Urothelium cell line (cell line): Measurements from ENCODE around the gene GAL3ST2.
"Not testable (repeated sequence)": the region's sequence is repeated elsewhere in the genome, so short reads cannot be mapped to it uniquely, and the experiment has no call there.

Experiments
- DNase-seq: peaks from one replicate; pipeline ENCODE4 v3.0.0; 2011; ENCODE audit warnings: low spot score, mixed read lengths
- FAIRE-seq: peaks from 2 replicates; lab custom pipeline; 2011; peaks lifted over from hg19 to GRCh38; lab: Jason Lieb, UNC

The GAL3ST2 gene

DNA sequence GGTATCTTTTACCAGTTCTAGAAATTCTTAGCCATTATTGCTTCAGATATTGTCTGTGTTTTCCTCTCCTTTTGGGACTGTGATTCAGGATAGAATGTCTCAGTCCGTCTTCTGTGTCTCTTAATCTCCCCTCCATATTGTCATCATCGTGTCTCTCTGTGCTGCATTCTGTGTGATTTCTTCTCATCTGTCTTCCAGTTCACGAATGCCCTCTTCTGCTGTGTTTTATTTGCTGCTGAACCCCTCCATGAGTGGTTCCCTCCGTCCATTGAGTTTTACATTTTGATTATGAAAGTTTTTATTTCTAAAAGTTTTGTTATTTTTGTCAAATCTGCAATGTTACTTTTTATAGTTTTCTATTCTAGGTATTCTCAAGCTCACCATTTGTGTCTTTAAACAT lies 30.5 kb upstream of the GAL3ST2 start:
- no peak for FAIRE-seq
- no peak for DNase-seq

DNA sequence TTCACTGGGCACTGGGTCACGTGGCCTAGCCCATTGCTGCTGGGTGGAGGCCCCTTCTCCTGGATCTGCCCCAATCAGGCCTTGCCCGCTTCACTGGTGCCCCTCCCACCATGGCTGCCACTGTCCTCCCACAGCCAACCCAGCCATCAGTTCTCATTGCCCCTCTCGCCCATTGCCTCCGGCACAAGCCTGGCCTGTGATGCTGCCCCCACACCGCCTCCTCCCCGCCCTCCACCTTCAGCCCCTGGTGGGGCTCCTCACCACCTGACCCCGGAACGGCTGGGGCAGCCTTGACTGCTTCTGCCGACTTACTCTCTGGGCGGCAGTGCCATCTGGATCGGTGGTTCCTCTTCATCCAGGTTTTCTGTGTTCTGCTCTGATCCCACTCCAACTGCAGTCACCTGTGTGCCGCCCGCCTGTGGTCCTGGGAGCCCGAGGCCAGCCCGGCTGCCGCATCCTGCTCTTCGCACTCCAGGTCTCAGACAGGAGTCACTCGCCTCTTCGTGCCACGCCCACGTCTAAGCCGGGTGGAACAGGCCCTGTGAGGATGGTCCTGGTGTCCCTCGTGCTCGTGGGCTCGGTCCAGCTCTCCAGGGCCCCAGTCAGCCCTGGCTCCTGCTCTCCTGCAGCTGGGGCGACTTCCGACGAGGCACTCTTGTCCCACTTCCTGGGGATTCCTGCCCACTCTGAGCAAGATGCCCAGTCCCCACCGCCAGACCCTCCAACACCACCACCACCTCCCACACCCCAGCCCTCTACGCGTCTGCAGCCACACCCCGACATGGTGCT lies 28.0 kb upstream of the GAL3ST2 start:
- no peak for FAIRE-seq
- no peak for DNase-seq

DNA sequence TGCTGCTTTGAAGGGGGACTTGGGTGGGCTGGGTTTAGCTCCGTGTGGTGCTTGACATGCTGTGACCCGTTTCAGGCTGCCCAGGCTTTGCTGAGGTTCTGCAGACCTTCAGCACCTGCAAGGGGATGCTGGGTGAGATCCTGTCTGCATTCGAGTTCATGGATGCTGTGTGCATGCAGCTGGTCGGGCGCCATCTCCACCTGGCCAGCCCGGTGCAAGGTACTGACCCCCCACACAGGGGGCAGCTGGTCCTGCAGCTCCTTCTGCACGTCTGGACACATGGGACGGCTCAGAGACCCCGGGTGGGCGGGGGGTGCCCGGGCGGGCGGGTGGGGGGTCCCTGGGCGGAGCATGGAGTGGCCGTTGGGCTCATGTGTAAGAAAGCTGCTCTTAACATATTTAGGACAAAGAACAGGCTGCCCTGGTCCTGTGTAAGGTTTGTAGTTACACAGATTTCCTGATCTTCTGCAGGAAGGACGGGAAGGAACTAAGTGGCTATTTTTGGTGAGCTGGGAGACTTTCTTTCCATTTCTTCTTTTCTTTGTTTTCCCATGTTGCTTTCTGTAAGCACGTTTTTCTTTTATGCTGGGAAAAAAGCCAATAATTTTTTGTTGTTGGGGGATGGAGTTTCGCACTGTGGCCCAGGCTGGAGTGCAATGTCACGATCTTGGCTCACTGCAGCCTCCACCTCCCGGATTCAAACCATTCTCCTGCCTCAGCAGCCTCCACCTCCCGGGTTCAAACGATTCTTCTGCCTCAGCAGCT lies 26.4 kb upstream of the GAL3ST2 start:
- FAIRE-seq: no peak
- no peak for DNase-seq

DNA sequence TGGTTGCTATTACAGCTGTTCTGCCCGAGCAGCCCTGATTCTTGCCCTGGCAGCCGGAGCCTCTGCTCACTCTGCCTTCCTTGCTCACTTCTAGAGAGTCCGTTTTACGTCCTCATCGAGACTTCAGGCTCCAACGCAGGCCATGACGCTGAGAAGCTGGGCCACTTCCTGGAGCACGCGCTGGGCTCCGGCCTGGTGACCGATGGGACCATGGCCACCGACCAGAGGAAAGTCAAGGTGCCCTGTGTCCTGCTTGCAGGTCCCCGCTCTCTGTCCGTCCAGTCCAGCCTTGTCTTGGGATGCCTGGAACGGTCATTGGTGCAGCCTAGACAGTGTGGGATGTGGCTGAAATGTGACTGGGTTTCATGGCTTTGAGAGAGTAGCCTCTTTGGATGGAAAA lies 25.5 kb upstream of the GAL3ST2 start:
- FAIRE-seq (no peak), DNase-seq (no peak)

DNA sequence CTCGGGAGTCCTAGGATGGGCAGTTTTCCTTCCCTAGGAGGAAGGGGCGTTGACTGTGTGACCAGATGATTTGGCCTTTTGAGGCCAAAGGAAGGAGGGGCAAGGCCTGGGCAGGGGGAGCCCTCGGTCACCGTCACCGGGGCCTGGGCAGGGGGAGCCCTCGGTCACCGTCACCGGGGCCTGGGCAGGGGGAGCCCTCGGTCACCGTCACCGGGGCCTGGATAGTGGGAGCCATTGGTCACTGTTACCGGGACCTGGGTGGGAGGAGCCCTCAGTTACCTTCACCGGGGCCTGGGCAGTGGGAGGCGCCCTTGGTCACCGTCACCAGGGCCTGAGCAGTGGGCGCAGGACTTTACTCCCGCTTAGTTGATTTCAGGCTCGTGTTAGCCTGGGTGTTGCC lies 24.8 kb upstream of the GAL3ST2 start:
- DNase-seq (no peak), FAIRE-seq (no peak)

DNA sequence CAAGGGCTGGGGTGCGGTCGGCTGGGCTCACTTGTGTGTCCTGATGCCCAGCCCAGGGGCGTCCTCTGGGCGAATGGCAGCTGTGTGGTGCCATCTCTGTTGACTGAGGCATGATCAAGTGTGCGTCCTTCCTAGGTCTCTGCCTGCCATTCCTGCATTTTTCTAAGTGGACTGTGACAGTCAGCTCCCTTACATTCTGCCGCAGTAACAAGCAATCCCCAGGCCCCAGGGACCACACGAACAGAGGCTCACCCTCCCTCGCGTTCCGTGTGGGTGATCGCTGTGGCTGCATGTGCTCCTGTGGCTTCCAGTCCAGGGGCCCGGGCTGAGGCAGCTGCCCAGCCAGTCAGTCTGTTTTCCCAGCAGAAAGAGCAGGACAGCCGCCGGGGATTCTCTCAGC lies 24.4 kb upstream of the GAL3ST2 start:
- DNase-seq: no peak
- FAIRE-seq: no peak

DNA sequence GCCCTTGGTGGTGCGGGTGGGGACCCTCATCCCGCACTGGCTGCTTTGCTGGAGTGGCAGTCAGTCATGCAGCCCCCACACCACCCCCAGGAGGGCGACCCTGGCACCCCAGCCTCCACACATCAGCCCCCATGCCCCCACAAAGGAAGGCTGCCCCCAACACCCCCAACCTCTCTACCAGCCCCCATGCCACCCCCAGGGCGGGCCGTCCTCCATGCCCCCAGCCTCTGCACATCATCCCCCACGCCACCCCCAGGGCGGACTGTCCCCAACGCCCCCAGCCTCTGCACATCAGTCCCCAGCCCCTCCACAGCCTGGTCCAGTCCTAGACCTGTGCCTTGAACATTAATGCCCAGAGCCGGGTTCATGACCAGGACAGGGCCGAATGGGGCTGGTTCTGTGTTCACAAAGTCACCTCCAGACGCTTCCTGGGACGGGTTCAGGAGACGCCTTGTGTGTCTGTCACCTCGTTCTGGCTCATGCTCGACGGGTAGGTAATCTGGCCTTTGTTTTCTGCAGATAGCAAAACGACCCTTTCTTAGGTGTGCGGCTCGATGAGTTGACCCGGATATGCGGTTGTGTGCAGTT lies 23.8 kb upstream of the GAL3ST2 start:
- no peak for DNase-seq

DNA sequence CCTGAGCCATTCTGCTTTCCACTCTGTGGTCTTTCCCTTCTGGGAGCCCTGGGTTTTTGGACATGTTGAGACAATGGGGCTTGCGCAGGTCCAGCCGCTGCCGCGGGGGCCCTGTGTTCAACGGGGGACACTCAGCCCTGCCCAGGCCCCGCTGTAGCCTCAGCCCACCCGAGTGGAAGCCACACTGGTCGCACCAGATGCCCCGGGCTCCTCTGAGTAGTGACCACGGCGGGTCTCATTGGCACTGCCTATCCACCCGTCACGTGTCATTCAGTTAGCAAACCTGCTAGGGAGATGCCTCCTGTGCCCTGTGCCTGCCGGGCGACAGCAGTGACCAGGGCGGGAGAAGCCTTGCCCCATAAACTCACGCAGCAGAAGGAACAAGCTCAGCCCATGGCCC lies 23.1 kb upstream of the GAL3ST2 start:
- no peak for DNase-seq
- no peak for FAIRE-seq

More for the DNA sequence above, 23.8 kb upstream of the GAL3ST2 start:
- no peak for FAIRE-seq

DNA sequence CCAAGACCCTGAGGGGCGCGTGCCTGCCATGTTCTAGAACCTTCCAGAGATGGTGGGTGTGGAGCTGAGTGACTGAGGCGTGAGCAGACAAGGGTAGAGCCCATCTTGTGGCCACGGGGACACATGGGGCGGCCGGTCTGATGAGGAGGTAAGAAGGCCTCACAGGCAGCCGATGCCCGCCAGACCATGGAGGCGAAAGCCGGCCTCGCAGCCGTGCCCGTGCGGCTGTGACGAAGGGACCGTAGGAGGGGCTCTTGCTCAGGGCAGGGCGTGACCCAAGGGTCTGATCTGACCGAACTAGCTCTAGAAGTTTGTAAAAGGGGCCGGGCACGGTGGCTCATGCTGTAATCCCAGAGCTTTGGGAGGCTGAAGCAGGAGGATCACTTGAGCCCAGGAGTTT lies 22.6 kb upstream of the GAL3ST2 start:
- DNase-seq (no peak), FAIRE-seq (no peak)

DNA sequence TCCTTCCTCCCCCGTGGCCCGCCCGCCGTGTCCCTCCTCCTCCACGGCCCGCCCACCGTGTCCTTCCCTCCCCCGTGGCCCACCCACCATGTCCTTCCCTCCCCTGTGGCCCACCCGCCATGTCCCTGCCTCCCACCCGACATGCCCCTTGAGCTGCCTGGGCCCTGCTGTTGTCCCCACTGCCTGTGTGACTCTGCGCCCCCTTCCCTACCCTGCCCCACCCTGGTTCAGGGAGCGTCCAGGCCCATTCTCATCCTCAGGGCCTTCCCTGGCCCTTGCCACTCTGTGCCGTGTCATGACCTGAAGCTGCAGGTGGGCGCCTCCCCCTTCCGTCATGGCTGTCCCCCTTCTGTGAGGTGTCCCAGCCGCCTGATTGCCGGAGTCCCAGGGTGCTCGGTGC lies 21.5 kb upstream of the GAL3ST2 start:
- FAIRE-seq: no peak
- no peak for DNase-seq

DNA sequence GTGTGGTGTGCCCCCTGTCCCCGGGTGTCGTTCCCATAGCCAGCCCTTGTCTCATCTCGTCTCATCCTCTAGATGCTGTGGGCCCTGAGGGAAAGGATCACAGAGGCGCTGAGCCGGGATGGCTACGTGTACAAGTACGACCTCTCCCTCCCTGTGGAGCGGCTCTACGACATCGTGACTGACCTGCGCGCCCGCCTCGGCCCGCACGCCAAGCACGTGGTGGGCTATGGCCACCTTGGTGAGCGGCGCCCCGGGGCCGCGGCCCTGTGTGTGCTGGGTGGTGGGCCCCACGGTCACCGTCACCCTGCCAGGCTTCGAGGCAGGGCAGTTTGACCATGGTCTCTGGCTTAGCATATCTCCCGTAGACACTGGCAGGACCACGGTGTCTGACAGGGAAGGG lies 20.8 kb upstream of the GAL3ST2 start:
- no peak for DNase-seq
- no peak for FAIRE-seq

DNA sequence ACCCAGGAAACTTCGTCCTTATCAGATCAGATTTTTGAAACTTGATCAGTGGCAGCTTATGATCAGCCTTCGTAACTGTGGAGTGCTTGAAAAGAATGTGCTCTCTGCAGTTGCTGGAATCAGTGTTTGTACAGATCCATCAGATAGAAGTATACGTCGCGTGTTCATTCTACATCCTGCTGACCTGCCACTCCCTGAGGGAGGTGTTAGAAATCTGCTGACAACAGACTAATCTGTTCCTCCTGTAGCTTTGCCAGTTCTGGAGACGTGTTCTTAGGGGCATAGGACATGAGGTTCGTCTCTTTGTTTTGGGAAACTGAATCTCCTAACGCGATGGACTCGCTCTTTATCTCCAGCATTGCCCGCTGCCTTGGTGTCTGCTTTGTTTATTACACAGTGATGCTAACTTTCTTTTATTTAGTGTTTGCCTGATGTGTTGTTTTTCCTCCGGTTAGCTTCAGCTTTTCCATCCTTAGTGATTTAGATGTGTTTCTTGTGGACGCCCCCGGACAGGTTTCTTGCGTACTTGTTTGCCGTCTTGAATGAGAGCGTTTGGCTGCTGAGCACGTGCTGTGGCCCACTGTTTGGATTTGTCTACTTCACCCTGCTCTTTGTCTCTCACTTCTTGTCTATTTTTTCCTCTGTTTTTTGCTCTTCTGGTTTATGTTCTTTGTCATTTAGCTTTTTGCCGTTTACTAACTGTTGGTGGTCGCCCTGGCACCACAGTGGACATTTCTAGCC lies 17.4 kb upstream of the GAL3ST2 start:
- DNase-seq (no peak), FAIRE-seq (no peak)

DNA sequence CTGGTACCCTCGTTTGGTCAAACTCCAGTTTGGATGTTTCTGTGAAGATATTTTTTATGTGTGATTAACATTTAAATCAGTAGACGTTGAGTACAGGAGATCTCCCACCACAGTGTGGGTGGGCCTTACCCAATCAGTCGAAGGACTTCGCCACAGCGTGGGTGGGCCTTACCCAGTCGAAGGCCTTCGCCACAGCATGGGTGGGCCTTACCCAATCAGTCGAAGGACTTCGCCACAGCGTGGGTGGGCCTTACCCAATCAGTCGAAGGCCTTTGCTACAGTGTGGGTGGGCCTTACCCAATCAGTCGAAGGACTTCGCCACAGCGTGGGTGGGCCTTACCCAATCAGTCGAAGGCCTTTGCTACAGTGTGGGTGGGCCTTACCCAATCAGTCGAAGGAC lies 16.7 kb upstream of the GAL3ST2 start:
- not testable (repeated sequence) for FAIRE-seq, DNase-seq

DNA sequence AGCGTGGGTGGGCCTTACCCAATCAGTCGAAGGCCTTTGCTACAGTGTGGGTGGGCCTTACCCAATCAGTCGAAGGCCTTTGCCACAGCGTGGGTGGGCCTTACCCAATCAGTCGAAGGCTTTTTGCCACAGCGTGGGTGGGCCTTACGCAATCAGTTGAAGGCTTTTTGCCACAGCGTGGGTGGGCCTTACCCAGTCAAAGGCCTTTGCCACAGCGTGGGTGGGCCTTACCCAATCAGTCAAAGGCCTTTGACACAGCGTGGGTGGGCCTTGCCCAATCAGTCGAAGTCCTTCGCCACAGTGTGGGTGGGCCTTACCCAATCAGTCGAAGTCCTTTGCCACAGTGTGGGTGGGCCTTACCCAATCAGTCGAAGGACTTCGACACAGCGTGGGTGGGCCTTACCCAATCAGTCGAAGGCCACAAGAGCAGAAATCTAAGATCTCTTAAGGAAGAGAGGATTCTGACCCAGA lies 16.3 kb upstream of the GAL3ST2 start:
- DNase-seq (no peak), FAIRE-seq (no peak)

DNA sequence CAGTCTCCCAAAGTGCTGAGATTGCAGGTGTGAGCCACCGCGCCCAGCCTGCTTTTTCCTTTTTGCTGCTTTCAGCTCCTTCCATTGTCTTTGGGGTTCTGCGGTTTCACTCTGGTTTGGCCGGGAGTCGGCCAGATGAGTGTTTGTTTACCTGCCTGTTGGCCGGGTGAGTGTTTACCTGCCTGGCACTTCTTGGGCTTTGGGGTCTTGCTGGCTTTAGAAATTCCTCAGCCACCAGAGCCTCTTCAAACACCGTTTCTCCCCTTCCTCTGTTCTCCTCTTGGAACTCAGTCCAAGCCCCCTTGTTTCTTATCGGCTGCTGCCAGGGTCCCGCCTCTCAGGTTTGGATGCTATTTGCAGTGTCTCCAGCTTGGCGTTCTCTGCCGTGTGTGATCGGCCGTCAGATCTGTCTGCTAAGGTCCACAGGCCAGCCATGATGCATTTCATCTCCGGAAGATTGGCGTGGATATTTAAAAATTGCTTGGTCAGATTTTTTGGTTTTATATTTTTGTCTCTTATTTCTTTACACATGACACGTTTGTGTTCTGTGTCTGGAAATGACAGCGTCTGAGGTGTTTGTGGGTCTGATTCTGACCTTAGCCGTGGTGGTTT lies 14.2 kb upstream of the GAL3ST2 start:
- DNase-seq (no peak), FAIRE-seq (no peak)

DNA sequence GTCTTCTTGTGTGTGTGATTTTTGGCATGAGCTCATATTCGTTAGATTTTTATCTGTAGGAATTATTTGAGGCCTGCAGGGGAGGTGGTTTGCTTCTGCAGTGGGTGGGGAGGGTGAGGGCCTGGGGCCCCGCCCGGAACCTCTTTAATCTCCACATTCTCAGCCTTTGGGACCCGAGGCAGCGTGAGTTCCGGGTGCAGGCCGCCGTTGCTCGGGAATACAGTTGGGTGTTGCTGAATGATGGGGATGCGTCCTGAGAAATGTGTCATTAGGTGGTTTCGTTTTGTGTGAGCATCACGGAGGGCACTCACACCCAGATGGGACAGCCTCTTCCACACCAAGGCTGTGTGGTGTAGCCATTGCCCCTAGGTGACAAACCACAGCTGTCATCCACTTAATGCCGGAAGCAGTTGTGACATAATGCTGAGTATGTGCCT lies 13.7 kb upstream of the GAL3ST2 start:
- DNase-seq: no peak
- no peak for FAIRE-seq

DNA sequence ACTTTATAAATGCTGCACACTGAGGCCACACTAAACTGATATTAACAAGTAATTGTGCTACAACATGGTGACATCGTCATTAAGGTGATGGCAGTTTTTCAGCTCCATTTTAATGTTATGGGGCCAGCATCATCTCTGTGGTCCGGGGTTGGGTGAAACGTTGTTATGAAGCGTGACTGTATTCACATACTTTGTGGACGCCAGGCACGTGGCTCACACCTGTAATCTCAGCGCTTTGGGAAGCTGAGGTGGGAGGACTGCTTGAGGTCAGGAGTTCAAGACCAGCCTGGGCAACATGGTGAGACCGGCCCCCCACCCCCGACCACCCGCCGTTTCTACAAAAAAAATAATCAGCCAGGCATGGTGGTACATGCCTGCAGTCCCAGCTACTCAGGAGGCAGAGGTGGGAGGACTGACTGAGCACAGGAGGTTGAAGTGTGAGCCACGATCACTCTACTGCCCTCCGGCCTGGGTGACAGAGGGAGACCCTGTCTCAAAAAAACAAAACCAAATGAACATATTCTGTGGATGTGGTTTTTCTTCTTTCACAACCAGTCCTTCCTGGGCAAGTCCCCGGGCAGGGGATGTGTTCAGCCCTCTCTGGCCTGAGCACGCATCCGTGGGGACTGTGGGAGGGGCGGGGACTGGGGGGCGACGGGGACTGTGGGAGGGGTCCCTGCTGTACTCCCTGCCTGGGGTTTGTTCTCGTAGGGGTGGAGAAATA lies 12.9 kb upstream of the GAL3ST2 start:
- DNase-seq (no peak), FAIRE-seq (no peak)

DNA sequence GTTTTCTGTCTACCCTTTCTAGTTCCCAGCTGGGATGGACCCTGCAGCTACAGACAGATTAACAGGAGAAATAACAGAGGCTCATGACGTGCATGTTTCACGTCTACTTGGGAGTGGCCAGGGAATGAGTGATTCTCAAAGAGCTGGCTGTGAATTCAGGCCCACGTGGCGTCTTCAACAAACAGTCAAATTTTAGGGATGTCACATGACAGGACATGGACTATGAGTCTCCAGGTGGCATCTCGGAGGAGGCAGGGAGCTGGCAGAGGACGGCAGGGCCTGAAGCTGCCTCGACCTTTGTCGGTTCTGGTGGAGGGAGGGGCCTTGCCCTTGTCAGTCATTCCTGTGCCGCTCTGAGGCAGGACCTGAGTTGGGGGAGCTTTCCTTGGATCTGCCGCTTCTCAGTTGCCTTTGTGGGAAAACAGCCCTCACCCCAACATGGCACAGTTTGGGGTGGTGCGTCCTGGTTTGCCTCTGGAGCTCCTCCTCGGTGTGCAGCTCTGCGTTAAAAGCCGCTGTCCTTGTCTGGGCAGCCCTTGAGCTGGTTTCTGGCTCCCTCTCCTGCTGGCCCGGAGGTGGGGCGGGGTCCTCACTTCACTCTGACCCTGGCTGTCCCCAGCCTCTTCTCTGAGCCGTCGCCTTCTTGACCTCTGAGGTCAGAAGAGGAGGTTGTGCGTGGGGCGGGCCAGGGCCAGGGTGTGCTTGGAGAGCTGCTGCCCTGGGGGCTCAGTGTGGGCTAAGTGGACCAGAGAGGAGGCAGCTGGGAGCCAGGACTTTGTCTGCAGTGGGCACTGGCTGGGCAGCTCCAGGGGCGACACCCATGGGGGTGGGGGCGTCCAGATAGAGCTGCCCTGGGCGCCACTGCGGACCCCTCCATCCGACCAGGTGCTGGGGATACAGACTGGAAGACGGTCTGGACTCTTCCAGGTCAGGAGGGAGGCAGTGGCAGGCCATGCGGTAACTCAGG lies 12.1 kb upstream of the GAL3ST2 start:
- DNase-seq (no peak), FAIRE-seq (no peak)
